Fibroblast of lung (primary cell): Measurements from ENCODE around the gene ACADSB. TPM values are rescaled to one million over a fixed set of nuclear protein-coding genes. Genes with fewer than 3 reads are reported as not detected.

ENCODE experiments used
- DNase-seq, 2 donors: peaks; one replicate each; pipeline versions ENCODE4 v3.0.0 to v3.0.0-alpha.2; 2010; ENCODE audit warnings: low read depth in 2 of 2
- H2AFZ ChIP-seq: 2 replicates; pipeline ENCODE4 v1.5.1; 2012; ENCODE audit warnings: low read length, control low read depth, inconsistent platforms
- H3K27ac ChIP-seq: 2 replicates; pipeline ENCODE4 v1.5.1; 2011; ENCODE audit warnings: low read length, control low read depth; ENCODE audit not compliant: insufficient read depth
- H3K27me3 ChIP-seq: 2 replicates; pipeline ENCODE4 v1.5.1; 2011; ENCODE audit warnings: mild to moderate bottlenecking, low read length; ENCODE audit not compliant: control insufficient read depth, insufficient read depth
- H3K36me3 ChIP-seq: 2 replicates; pipeline ENCODE4 v1.5.1; 2011; ENCODE audit warnings: low read length; ENCODE audit not compliant: control insufficient read depth, insufficient read depth
- H3K4me1 ChIP-seq: 2 replicates; pipeline ENCODE4 v1.5.1; 2011; ENCODE audit warnings: low read length; ENCODE audit not compliant: control insufficient read depth, insufficient read depth; ENCODE audit errors: extremely low read depth
- H3K4me2 ChIP-seq: 2 replicates; pipeline ENCODE4 v1.5.1; 2011; ENCODE audit warnings: low read length, control low read depth; ENCODE audit not compliant: insufficient read depth; ENCODE audit errors: extremely low read depth
- H3K4me3 ChIP-seq, 4 experiments: fragments of 200-600 bp in 1 of 4; sonication (generic) in 1 of 4; replicated peaks in 1 of 4; 2 replicates each; pipeline ENCODE4 v1.5.1; 2011 to 2016; ENCODE audit warnings: low read length in 4 of 4, low read depth in 3 of 4, mild to moderate bottlenecking in 3 of 4, control low read depth in 2 of 4, inconsistent platforms in 1 of 4, mixed read lengths in 1 of 4; ENCODE audit not compliant: insufficient read depth in 1 of 4; ENCODE audit errors: control extremely low read depth in 1 of 4
- H3K79me2 ChIP-seq: 2 replicates; pipeline ENCODE4 v1.5.1; 2012; ENCODE audit warnings: mild to moderate bottlenecking, low read length, inconsistent platforms; ENCODE audit not compliant: control insufficient read depth, insufficient read depth
- H3K9ac ChIP-seq: 2 replicates; pipeline ENCODE4 v1.5.1; 2011; ENCODE audit warnings: mild to moderate bottlenecking, low read length, control low read depth; ENCODE audit not compliant: insufficient read depth
- H3K9me3 ChIP-seq: 2 replicates; pipeline ENCODE4 v1.5.1; 2012; ENCODE audit warnings: low read depth, low read length; ENCODE audit not compliant: control insufficient read depth, insufficient read depth
- H4K20me1 ChIP-seq: 2 replicates; pipeline ENCODE4 v1.5.1; 2011; ENCODE audit warnings: low read length; ENCODE audit not compliant: control insufficient read depth, insufficient read depth; ENCODE audit errors: extremely low read depth
- CTCF ChIP-seq, 2 donors: IDR thresholded peaks in 1 of 2; conservative IDR thresholded peaks in 1 of 2; 1 replicate in 1 of 2; 2 replicates in 1 of 2; pipeline ENCODE4 v1.5.1; 2011 to 2012; ENCODE audit warnings: low read length in 2 of 2, control low read depth in 1 of 2, inconsistent platforms in 1 of 2, low read depth in 1 of 2, mild to moderate bottlenecking in 1 of 2
- EZH2 ChIP-seq: IDR thresholded peaks from 2 replicates; pipeline ENCODE4 v1.5.1; 2012; ENCODE audit warnings: low read length, control low read depth, mild to moderate bottlenecking; ENCODE audit errors: missing control alignments
- polyA plus RNA-seq, 2 donors: library from polyadenylated mRNA; depleted of rRNA in 1 of 2; stranded (reverse) in 1 of 2; unstranded in 1 of 2; fragments of >200 nt; gene quantifications; 2 replicates each; pipeline ENCODE4 v1.2.1, GENCODE V29; 2011 to 2012; ENCODE audit warnings: missing spikeins in 1 of 2
- total RNA-seq: library from RNA; depleted of rRNA; stranded (reverse); fragments of >200 nt; gene quantifications from 2 replicates; pipeline ENCODE4 v1.2.1, GENCODE V29; 2014

The ACADSB gene
- total and polyA plus RNA-seq, 2 donors (not counting 1 experiment from before 2014, with no cell fraction given) = 5.6 to 11.3 TPM

DNA sequence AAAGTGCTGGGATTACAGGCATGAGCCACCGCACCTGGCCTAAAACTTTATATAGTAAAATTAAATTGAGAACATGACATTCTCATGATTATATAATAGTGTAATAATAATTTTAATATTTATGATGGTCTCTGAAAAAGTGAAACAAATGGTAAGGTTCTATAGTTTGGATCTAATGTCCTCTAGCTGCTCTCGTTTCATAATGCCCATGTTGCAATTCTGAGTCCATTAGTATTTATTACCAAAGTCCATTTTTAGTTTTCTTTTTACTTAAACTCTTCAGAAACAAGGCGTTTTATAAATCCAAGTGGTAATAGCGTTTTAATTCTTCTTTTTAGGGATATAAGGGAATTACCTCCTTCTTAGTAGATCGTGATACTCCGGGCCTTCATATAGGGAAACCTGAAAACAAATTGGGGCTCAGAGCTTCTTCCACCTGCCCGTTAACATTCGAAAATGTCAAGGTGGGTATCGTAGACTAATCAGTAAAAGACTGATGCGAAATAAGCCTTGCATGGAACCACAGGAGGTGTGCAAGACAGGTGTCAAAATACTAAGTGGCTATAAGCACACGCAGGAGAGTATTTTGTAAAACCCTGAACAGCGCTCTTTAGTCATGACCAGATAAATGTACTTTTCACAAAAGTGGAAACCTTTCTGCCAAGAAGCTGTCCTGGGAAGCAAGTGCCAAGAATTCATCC, 34.1 kb downstream of the ACADSB start:
- no peaks in the 10 kb centered on the region for H3K4me1 ChIP-seq
- H3K9me3 ChIP-seq = no peaks in the 10 kb centered on the region
- H3K27me3 ChIP-seq = no peaks in the 10 kb centered on the region
- H3K27ac ChIP-seq = no peak overlapping the region
- H3K9ac ChIP-seq = no peak overlapping the region
- no peak overlapping the region for H2AFZ ChIP-seq
- H3K36me3 ChIP-seq = no peaks in the 10 kb centered on the region
- no peak overlapping the region for H3K4me2 ChIP-seq
- TF ChIP-seq CTCF (conservative IDR thresholded peaks at IDR 0.05 in 1 of 2, IDR thresholded peaks at IDR 0.05 in 1 of 2; ENCODE audit: low read depth in 1 of 2, low read length in 2 of 2) (no peak), EZH2 (no peak)
- no peaks in the 10 kb centered on the region for H4K20me1 ChIP-seq
- DNase-seq = no peak
- H3K4me3 ChIP-seq = no peak overlapping the region
- no peaks in the 10 kb centered on the region for H3K79me2 ChIP-seq

DNA sequence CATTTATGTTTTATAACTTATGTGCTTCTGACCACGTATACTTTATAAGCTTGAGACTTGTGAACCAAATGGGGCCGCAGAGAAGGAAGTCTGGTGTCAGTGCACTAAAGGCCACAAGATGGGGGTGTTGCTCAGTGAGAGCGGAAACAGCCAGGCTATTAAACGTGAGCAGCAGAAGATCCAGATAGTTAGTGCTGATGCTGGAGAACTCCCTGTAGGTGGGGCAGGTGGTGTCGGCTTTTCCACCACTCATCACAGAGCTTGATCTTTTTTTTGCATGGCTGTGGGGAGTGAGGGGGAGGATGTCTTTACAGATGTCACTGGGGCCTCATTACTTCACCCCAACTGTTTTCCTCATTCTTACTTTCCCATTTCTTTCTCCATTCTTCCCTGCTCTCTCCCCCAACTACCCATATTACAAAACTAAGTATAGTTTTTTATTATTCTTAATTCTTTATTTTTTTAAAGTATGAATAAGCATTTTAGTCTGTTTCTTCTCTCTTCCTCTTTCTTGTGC, 34.7 kb downstream of the ACADSB start:
- Histone ChIP-seq H3K79me2 (no peaks in the 10 kb centered on the region), H2AFZ (no peak overlapping the region), H3K9ac (no peak overlapping the region), H3K9me3 (no peaks in the 10 kb centered on the region), H3K27me3 (no peaks in the 10 kb centered on the region), H3K4me1 (no peaks in the 10 kb centered on the region), H3K4me2 (no peak overlapping the region), H4K20me1 (no peaks in the 10 kb centered on the region), H3K4me3 (no peak overlapping the region), H3K27ac (no peak overlapping the region), H3K36me3 (no peaks in the 10 kb centered on the region)
- DNase-seq = peak; percentile 45 to 64
- peak; percentile 70 to 82 for TF ChIP-seq CTCF (conservative IDR thresholded peaks at IDR 0.05 in 1 of 2, IDR thresholded peaks at IDR 0.05 in 1 of 2; ENCODE audit: low read depth in 1 of 2, low read length in 2 of 2)
- TF ChIP-seq EZH2 = no peak

DNA sequence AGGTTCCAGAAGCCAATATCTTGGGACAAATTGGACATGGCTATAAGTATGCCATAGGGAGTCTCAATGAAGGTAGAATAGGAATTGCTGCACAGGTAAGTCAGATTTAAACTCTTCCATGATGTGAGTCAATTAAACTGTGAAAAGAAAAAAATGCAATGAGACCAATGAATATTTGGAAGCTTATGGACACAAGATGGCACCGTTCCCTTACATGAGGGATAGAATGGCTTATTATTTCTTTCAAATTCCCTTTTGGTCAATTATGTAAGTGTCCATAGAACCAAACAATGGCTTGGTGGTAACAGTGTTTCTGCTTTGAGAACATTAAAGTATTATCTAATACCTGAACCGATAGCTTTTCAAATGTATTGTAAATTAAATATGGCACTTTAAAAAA, 35.6 kb downstream of the ACADSB start:
- Histone ChIP-seq H3K4me3 (no peak overlapping the region), H4K20me1 (no peaks in the 10 kb centered on the region), H3K27ac (no peak overlapping the region), H3K79me2 (no peaks in the 10 kb centered on the region), H3K36me3 (no peaks in the 10 kb centered on the region), H3K27me3 (no peaks in the 10 kb centered on the region), H3K4me1 (no peaks in the 10 kb centered on the region), H2AFZ (no peak overlapping the region), H3K4me2 (no peak overlapping the region), H3K9ac (no peak overlapping the region), H3K9me3 (no peaks in the 10 kb centered on the region)
- TF ChIP-seq EZH2 (no peak), CTCF (conservative IDR thresholded peaks at IDR 0.05 in 1 of 2, IDR thresholded peaks at IDR 0.05 in 1 of 2; ENCODE audit: low read depth in 1 of 2, low read length in 2 of 2) (peak in 1 of 2 donors; percentile 18)
- DNase-seq = peak in 1 of 2 donors; percentile 18
